HG02970 (cell line): ENCODE data around the gene POTEF.
"Not testable (repeated sequence)": the region's sequence is repeated elsewhere in the genome, so short reads cannot be mapped to it uniquely, and the experiment has no call there.

Source experiments
- ATAC-seq: cut with Tn5 transposase; IDR thresholded peaks from one replicate; pipeline ENCODE4 v1.9.1; 2021; ENCODE audit warnings: mild to moderate bottlenecking, moderate library complexity, moderate number of reproducible peaks; ENCODE audit not compliant: unreplicated experiment, low FRiP score

POTEF gene

GRCh38 chr2:130136546-130136945, 7.5 kb upstream of the POTEF start:
- not testable (repeated sequence) for ATAC-seq

- no peak for ATAC-seq
These were observed 6.9 kb upstream of the POTEF start for GRCh38 chr2:130135692-130136541.

- ATAC-seq = not testable (repeated sequence)
These were observed 558 bp downstream of the POTEF start for GRCh38 chr2:130128464-130128863.

- not testable (repeated sequence) for ATAC-seq
These were observed 1.3 kb downstream of the POTEF start for GRCh38 chr2:130127726-130128125.

- ATAC-seq = not testable (repeated sequence)
These were observed 8.1 kb downstream of the POTEF start for GRCh38 chr2:130120924-130121323.

GRCh38 chr2:130102597-130103363, 26.2 kb downstream of the POTEF start:
- not testable (repeated sequence) for ATAC-seq

GRCh38 chr2:130062645-130063044, 66.4 kb downstream of the POTEF start:
- ATAC-seq = not testable (repeated sequence)

- not testable (repeated sequence) for ATAC-seq
These were observed 69.0 kb downstream of the POTEF start for GRCh38 chr2:130059982-130060381.

GRCh38 chr2:130056336-130056735, 72.7 kb downstream of the POTEF start:
- not testable (repeated sequence) for ATAC-seq

- not testable (repeated sequence) for ATAC-seq
These were observed 75.7 kb downstream of the POTEF start for GRCh38 chr2:130053217-130053911.

GRCh38 chr2:130052376-130052775, 76.6 kb downstream of the POTEF start:
- ATAC-seq = not testable (repeated sequence)

- ATAC-seq = not testable (repeated sequence)
These were observed 80.6 kb downstream of the POTEF start for GRCh38 chr2:130048422-130048821.

GRCh38 chr2:130038265-130038603, 90.8 kb downstream of the POTEF start:
- ATAC-seq = not testable (repeated sequence)

- ATAC-seq = not testable (repeated sequence)
These were observed 103.1 kb downstream of the POTEF start for GRCh38 chr2:130025931-130026330.
